PC-9 (cell line): ENCODE results near the gene TNRC6C.

Experiments used
- CTCF ChIP-seq: fragments of 200-600 bp; sonication (generic); conservative IDR thresholded peaks from 2 replicates; pipeline ENCODE4 v1.6.1; 2017; ENCODE audit warnings: mixed run types, antibody characterized with exemption, mild to moderate bottlenecking, moderate library complexity
- EZH2 ChIP-seq: fragments of 200-600 bp; sonication (generic); IDR thresholded peaks from 2 replicates; pipeline ENCODE4 v1.8.0; 2017; ENCODE audit warnings: antibody characterized with exemption, low read depth

- TF ChIP-seq CTCF (no peak), EZH2 (no peak)
Measured at GRCh38 chr17:77928519-77929179, 29.9 kb upstream of the TNRC6C start.
